EH (cell line): Measurements from ENCODE around the gene ATP8A1.

Experiments used
- DNase-seq: peaks from one replicate; pipeline ENCODE4 v3.0.0-alpha.2; 2015; ENCODE audit warnings: low read depth

Gene ATP8A1

DNA sequence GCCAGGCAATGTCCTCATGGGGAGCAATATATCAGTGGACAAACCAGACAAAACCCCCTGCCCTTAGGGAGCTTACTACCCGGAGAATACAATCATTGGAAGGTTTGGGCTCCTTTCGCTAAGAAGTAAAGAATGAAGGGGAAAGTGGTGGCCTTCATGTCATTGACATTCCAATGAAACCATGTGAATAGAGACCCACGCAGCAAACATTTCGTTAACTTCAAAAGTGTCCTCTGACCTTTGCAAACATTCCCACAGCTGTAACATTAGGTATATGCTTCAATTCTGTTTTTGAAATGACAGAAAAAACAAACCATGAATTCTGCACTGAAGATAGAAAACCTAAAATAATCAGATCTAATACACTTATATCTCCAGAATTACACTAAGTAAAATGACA lies 7.0 kb downstream of the ATP8A1 start:
- no peak for DNase-seq

DNA sequence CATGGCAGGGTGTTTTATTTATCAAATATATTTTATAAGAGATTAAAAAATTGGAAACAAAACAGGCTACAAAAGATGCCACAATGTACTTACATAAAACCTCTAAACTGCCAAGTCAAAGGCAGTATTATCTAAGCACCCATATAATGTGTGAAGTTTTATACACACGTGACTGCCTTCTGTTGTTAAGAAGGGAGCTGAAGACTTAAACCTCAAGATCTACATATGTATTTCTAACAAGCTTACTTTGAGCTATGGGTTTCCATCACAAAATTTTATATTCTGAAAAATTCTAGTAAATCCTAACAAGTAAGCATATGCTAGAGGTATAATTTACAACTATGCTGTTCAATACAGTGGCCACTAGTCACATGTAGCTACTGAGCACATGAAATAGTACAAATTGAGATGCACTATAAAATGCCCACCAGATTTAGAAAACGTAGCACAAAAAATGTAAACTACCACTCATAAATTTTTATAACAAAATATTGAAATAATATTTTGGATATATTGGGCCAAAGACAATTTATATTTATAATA lies 9.8 kb downstream of the ATP8A1 start:
- no peak for DNase-seq

DNA sequence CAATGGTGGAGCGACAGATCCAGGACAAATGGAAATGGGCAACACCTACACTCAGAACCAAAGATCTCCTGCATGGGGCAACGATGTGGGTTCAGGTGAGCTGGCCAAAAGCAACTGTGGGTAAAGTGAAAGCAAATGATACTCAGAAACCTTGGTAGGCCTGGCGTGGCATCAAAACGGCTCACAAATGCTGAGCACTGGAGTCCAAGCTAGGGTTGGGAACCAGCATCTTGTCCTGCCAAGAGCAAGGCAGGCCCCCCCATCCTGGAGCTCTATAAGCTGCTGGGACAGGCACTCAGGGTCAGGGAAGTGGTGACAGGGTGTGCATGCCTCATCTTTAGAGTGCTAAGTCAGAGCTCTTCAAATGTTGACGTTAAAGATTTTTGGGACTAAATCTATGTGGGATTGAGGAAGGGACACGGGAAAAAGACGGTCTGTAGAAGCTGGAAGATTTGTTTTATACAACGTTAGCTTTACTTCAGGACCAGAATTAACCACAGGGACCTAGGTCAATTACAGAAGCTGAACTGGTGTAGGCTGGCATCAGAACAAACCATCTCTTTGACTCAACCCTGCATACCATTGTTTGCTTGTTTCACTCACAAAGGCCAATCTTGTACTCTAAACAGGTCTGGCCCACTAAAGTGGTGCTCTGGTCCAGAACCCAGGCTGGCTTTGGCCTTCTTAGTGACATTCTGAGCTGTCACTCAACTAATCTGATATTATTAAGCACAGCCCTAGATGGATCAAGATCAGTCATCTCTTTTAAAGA lies 10.7 kb downstream of the ATP8A1 start:
- DNase-seq, result no peak

DNA sequence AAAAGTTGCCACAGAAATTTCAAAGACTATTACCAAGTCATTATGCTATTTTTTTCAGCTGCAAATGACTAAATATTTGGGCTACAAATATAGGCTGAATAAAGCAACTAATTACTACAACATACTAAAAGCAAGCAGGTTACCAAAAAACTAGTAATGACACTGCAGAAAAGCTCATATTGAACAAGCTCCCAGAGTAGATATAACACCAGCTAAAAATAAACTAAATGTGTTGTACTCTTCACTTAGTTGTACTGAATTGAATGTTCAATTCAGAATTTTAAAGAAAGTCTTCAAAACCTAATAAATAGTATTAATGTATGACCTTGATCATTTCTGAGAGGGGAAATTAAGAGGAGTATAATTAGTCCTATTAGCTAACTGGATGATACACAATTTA lies 12.0 kb downstream of the ATP8A1 start:
- DNase-seq, result no peak

DNA sequence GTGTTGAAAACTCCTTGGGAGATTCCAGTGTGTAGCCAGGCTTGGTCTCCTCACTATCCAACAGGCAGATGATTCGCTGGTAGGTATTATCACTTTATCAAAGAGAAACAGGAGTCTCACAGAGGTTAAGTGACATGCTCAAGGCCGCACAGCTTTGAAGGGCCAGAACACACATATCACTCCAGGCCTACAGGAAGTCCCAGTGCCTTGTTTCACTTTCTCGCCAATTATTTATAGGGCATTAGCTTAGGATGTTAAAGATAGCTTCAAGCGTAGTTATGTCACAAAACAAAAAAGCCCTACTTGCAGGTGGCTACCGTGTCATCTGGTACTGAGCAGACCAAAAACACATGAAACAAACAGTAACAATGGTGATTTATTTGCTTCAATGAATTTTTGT lies 13.2 kb downstream of the ATP8A1 start:
- no peak for DNase-seq

DNA sequence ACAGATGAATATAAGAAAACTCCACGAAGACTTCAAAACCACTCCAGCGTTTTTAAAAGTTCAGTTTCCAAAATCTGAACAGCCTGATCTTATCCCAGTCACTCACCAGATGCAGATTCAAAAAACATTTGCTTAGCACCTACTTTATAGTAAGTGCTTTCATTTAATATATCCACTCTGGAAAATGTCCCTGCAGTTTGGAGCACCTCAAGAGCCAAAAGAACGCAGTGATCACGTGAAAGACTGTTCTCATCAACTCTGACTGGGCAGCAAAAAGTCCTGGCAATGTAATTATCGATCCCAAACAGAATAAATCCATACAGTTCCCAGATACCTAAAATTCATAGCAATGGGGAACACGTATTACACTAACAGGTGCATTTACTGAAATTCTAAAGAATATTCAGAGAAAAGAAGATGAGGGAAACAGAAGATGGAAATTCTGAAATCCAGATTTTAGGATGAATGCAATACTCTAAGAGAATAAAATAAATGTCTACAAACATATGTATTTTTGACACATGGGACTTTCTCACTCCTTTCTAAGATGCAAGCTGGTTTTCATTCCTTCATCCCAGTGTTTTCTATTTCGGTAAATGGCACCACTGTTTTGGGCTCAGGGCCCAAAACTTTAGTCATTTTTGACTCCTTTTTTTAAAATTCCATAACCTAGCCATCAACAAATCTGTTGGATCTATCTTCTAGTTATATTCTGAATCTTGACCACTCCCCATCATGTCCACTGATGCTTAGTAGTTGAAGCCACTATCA lies 13.9 kb downstream of the ATP8A1 start:
- DNase-seq, result no peak

DNA sequence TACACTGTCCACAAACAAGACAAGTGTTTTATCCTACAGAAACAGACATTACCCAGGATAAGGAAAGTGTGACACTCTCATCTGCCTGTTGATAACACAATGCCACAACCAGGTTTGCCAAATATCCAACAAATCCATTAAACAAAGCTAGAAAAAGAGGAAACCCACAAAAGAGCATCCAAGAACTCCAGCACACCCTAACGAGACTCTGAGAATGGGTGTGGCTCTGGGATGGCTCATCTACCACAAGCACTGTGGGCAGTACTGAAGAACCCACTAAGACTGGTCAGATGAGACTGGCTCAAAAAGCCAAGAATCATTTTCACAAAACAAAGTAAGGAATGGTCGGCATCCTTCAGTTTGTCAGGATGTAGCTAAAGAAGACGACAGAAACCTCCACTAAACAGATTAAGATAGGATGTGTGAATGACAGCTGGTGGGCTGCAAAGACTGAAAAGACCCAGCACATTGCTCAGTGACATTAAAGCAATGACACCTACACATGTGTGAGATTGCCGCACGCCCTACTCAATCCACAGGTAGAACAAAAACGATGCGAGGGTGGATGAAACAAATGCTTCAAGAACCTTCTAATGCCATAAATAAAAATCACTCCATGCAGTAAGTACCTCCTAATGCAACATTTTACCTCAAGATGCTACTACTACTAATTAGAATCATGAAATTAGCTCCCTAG lies 14.7 kb downstream of the ATP8A1 start:
- no peak for DNase-seq

DNA sequence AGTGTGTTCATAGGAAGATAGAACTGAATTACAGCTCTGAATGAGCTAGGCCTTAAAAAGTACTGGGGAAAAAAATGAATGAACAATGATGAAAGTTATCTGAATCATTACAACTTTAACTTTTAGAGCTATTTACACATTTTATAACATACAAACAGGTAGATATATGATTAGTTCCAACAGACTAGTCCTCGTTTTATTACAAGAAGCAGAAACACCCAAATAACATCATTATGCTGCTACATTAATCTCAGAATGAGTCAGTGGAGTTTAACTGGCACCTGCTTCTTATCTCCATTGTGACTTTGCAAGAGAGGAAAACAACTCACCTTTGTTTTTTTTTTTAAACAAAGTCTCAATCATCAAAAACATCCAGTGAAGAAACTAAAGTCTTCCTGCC lies 15.2 kb downstream of the ATP8A1 start:
- no peak for DNase-seq

DNA sequence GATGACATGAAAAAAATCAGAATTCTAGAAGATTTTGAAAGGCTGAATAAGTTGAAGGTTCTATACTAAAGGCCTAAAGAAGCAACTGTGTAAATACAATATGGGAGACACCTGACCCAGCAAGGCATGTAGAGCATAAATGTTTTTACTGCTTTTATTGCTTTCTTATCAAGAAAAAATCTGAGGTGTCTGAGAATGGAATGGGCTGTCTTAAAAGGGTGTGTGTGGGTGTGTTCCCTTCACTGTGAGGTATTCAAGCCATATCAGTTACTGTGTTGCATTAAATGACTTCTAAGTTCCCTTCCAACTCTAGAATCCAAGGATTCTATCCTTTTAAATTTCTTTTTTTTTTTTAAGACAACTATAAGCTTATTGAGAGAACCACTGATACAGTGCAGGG lies 15.7 kb downstream of the ATP8A1 start:
- DNase-seq, result no peak

DNA sequence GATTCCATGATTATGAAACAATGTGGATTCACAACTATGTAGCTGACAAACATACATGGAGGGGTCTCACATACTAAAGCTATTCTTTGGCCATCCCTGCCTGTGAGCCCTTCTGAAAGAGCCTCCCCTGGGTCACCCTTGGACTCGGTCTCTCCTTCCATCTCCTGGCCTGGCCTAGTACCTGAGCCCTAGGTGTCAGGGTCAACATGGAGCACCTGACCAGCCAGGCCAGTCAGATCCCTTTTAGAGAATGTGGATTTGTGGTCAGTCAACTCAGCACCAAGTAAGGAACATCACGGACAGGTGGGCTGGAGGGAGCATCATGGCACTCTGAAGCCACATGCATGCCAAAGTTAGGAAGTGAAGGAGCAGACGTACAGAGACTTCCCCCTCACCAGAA lies 16.3 kb downstream of the ATP8A1 start:
- no peak for DNase-seq

DNA sequence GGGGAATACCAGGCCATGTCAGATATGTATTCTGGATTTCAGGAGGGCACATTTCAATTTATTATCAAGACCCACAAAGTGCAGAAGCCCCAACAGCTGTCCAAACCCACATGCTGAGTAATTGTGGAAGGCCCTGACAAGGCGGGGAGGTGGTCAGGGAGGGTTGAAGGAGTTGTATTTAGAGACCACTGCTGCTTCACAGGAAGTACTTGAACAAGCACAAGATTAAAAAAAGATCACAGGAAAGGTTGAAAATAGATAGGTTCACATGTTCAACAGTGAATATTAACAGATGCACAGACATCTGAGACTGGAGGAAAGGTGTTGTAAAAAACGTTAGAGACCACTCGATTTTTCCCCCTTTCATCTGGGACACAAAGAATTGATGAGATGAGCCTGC lies 17.9 kb downstream of the ATP8A1 start:
- no peak for DNase-seq

DNA sequence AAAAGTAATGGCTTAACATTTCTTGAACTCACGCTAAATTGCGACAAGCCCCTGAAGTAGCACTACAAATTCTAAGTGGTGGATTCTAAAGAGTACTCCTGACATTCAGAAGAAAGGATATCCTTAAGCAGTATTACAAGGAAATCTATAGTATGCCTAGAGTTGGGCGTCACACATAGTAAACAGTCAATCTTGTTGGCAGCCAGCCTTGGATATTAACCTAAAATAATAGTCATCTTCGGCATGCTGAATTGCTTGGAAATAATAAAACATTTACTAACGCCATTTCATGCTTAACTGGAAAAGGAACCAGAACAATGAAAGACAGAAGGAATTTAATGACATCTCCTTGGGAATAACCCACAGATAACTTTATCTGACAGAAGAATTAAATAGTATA lies 18.6 kb downstream of the ATP8A1 start:
- DNase-seq, result no peak

DNA sequence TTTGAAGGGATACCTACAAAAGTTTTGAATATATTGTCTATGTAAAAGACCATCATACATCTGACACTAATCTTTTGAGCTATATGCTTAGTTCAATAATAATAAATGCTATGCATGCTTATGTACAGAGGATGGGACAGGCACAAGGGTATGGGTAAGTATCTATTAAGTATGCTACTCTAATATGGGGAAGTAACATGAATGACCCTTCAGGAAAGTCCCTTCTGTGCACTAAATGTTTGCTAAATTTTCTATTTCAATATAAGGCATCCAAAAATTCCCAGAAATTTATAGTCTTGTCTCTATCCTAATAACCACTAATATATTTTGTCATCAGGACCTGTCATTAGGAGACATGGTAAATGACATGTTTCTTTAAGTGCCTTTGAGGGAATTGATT lies 19.0 kb downstream of the ATP8A1 start:
- DNase-seq, result no peak

DNA sequence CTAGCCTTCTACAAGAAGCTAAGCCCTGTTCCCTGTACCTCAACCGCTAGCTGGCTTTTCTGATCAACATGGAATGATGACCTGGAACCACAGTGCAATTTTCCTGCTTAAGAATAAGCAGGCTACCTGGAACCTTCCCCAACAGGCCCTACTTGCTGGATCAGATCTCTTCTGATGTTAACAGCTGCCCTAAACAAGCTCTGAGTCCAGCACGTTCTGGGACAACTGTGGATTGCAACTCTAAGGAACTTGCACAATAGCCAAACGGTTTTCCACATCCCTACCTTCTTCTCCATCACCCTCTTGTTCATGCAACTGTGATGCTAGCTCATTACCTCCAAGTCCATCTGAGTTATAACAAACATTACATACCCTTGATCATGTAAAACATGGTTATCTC lies 19.8 kb downstream of the ATP8A1 start:
- no peak for DNase-seq

DNA sequence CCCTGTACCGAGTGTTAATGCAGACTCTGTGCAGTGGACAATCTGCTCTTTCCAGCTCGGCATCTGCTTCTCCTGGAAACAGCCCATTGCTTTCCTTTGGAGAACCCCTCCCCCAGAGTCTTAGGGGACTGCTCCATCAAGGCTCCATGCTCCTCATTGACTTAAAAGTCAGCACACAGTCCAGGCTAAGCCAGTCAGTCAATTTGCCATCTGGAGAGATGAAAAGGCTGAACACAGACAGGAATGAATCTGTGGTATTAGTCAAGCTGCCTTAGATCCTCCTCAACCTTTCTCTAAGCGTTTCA lies 20.3 kb downstream of the ATP8A1 start:
- no peak for DNase-seq

DNA sequence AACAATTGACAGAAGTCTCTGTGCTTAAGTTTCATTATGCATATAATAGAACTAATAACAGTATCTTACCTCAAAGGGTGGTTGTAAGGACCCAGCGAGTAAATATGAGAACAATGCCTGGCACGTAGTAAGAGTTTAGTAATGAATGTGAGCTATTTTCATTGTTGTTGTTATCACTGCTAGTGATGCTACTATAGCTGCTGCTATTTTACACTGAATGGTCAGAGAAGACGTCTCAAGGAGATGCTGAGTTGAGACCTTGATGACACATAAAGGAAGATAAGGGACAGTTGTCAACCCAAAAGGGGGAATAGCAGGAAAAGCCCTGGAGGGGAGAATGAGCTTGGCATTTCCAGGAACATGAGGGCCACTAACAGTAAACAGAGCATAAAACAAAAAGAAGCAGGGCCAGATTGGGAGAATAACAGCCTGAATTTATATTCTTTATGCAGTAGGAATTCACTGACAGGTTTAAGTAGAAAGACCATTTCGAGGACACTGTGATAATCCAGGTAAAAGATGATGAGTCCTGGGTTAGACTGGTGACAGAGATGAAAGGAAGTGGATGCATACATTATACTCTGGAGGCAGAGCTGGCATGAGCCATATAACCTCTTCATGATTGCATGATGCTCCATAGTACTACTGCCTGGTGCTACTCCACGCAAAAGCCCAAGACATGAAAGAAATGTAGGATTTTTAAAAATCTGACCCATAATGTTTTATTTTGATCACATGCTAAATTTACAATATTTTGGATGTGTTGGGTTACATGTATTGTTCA lies 23.1 kb downstream of the ATP8A1 start:
- DNase-seq, result no peak

DNA sequence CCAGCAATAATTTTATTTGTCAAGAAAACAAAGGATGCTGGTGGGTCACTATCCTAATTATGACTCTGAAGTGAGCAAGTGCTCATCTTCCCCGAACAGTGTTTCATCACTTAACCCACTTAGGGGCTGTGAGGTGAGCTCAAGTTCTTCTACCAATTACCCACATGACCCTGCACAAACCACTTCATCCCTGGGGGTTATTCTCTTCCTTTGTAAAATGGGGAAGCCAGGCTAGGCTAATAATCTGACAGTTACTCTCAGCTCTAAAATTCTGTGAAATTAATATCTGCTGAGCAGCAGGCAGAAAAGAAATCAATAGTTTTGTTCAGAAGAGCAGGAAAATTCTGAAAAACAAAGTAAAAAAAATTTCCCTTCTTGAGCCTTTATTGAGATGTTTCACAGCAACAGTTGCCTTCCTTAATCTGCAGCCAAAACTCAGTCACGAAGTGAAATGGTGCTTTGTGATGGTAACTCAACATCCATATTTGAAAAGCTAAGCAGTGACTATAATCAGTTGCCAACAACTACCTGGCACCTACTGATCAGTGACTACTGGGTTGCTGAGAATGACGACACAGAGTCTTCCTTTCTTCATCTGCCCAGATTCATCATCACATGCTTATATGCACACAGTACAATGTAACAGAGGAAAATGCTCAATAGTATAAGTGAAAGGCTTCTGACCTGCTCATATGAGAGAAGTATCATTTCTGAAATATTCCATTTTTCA lies 24.1 kb downstream of the ATP8A1 start:
- no peak for DNase-seq

DNA sequence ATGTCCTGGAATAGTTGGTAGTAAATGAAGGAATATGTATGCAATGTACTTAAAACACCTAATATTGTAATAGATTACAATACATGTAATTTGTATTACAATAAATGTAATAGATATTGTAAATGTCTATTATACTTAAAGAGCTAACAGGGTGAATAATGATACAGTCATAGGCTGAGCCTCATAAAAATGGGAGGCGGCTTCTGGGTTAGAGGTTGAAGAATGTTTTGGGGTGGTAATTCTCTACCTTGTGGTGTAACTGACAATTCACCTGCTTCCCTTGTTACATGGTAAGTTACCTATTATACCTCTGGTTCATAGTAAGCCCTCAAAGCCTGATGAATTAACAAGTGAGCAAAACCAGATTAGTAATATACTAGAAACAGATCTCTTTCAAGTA lies 26.0 kb downstream of the ATP8A1 start:
- DNase-seq, result no peak

DNA sequence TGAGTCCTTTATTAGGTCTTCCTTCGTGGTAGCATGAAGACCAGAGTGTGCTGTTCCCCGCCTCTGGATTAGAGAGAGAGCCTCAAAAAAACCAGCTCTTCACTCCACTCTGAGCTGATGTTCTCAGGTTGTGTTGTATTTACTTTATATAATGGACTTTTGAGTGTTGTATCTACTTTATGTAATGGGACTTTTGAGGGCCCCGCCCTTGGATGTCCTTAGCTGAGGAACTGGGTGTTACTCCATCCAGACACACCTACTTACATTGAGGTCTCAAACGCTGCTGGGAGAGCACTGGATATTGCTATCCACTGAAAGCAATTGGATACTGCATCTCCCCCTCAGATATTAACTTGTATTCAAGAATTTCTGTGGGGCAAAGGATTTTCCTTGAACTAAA lies 28.2 kb downstream of the ATP8A1 start:
- no peak for DNase-seq

DNA sequence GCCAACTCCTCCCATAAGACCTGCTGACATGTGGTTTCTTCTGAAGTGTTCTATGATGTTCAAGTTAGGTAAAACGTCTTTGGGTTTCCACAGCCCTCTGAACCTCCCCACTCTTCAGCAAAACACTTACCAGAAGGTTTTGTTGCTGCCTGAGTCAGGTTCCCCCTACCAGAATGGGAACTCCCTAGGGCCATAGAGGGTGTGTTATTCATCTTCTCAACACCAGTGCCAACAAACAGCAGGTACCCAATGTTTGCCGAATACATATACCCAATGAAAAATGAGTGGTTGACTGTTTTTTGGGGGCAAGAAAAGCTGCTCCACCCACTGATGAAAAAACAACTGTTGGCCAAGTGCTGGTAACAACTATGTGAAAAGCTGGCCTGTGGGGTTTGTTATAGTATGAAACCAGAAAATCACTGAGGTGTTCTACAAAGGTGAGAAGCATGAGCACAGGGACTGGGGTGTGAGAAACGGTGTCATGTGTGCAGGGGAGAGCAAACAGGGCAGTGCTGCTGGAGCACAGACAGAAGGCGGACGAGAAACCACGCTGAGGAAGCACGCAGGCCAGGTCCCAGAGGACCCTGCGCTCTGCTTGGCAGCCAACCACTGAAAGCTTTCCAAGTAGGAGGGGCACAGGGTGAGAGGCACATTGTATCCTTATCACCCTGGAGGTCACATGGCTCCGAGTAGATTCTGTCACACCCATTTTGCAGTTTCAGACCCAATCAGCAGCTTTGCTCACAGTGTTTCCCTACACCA lies 28.8 kb downstream of the ATP8A1 start:
- DNase-seq, result no peak

DNA sequence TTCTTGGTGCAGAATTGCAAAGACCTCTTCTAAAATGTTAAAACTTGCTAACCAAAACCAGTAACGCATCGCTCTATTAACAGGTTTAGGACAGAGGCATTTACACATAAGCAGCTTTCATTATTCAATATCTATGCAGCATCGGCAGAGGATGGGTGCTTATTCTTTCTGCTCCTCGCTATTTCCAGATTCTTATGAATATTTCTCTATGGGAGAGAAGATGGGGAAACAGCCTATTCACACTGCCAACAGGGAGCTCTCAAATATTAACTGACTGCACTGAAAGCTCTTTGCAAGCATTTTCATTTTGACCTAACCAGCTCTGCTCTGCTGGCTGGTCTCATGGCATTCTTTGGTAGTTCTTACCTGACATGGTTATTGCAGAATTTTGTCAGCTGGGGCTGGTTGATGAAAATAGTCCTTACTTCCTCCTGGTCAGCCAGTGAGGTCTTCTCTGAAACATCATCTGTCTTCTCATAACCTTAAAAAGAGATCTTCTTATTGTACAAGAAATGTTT lies 30.2 kb downstream of the ATP8A1 start:
- DNase-seq, result no peak
